Activated CD8-positive, alpha-beta T cell treated with anti-CD3 and anti-CD28 coated beads for 36 hours (primary cell): ENCODE results near the gene NME8. TPM values are rescaled to one million over a fixed set of nuclear protein-coding genes. Genes with fewer than 3 reads are reported as not detected.
"Not testable (repeated sequence)": the region's sequence is repeated elsewhere in the genome, so short reads cannot be mapped to it uniquely, and the experiment has no call there.

ENCODE experiments used
- ATAC-seq: fragments of 200-7000 bp; cut with Tn5 transposase; one replicate; pipeline ENCODE4 v1.10.0; 2021; ENCODE audit warnings: mild to moderate bottlenecking, moderate library complexity
- CTCF ChIA-PET: fragments of 350-600 bp; sonication (Branson Sonifier 250); formaldehyde crosslinking; loops from one replicate; lab custom pipeline; 2021; ENCODE audit warnings: antibody characterized with exemption; lab: Charles Lee
- POLR2A ChIA-PET: fragments of 350-600 bp; sonication (Branson Sonifier 250); formaldehyde crosslinking; loops from one replicate; lab custom pipeline; 2021; ENCODE audit warnings: antibody characterized with exemption; lab: Charles Lee
- DNase-seq: peaks from one replicate; pipeline ENCODE4 v3.0.0-alpha.2; 2020
- H3K27ac Mint-ChIP-seq: one replicate; pipeline ENCODE4 v1.8.0; 2021; ENCODE audit warnings: mild to moderate bottlenecking, mixed read lengths
- H3K27me3 Mint-ChIP-seq: one replicate; pipeline ENCODE4 v1.8.0; 2021; ENCODE audit warnings: mixed read lengths
- H3K36me3 Mint-ChIP-seq: one replicate; pipeline ENCODE4 v1.8.0; 2021; ENCODE audit warnings: low read depth, mixed read lengths
- H3K4me1 Mint-ChIP-seq: one replicate; pipeline ENCODE4 v1.8.0; 2021; ENCODE audit warnings: low read depth, mixed read lengths
- H3K4me3 Mint-ChIP-seq: one replicate; pipeline ENCODE4 v1.8.0; 2021; ENCODE audit warnings: mild to moderate bottlenecking, moderate library complexity, mixed read lengths
- H3K9me3 Mint-ChIP-seq: one replicate; pipeline ENCODE4 v1.8.0; 2021; ENCODE audit warnings: mixed read lengths
- CTCF ChIP-seq: fragments of 200-600 bp; IDR thresholded peaks from one replicate; pipeline ENCODE4 v1.8.0; 2022; ENCODE audit warnings: antibody characterized with exemption, mild to moderate bottlenecking
- intact Hi-C: fragments of 100-400 bp; cut with micrococcal nuclease; formaldehyde crosslinking; loops from one replicate; pipeline ENCODE4 v1.10.0; 2022
- total RNA-seq, 2 experiments: library from RNA; stranded (reverse); gene quantifications; one replicate each; pipeline ENCODE4 v1.2.3, GENCODE V29; 2021

Gene NME8, protein sequence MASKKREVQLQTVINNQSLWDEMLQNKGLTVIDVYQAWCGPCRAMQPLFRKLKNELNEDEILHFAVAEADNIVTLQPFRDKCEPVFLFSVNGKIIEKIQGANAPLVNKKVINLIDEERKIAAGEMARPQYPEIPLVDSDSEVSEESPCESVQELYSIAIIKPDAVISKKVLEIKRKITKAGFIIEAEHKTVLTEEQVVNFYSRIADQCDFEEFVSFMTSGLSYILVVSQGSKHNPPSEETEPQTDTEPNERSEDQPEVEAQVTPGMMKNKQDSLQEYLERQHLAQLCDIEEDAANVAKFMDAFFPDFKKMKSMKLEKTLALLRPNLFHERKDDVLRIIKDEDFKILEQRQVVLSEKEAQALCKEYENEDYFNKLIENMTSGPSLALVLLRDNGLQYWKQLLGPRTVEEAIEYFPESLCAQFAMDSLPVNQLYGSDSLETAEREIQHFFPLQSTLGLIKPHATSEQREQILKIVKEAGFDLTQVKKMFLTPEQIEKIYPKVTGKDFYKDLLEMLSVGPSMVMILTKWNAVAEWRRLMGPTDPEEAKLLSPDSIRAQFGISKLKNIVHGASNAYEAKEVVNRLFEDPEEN
- total RNA-seq = not detected

GRCh38 chr7:37848297-37848696 is at the start of gene NME8:
Gene NME8, plus strand, starts transcription at chr7:37848597. Its CDS starts 1,670 bp downstream, at chr7:37850267.
- CTCF ChIA-PET = no interaction called here
- ATAC-seq = no peak
- Mint-ChIP-seq H3K27me3 (peaks cover 9% of the 10 kb centered on the region), H3K27ac (no peak within 1 kb of the TSS), H3K4me1 (no peaks in the 10 kb centered on the region), H3K4me3 (no peak within 1 kb of the TSS), H3K36me3 (no peaks in the 10 kb centered on the region), H3K9me3 (no peaks in the 10 kb centered on the region)
- no peak for DNase-seq
- POLR2A ChIA-PET = no interaction called here
- TF ChIP-seq CTCF = no peak
- intact Hi-C loops = no loop called here

DNA sequence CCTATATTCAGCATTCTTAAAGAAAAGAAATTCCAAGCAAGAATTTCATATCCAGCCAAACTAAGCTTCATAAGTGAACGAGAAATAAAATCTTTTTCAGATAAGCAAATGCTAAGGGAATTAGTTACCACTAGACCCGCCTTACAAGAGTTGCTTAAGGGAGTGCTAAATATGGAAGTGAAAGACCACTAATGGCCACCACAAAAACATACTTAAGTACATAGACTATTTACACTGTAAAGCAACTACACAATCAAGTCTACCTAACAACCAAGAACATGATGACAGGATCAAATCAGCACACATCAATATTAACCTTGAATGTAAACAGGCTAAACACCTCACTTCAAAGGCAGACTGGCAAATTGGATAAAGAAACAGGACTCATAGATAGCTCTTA is 42.2 kb upstream of the NME8 start:
- no peak for TF ChIP-seq CTCF
- ATAC-seq (no peak), DNase-seq (no peak)
- no peak overlapping the region for H3K27ac Mint-ChIP-seq
- H3K9me3 Mint-ChIP-seq = no peaks in the 10 kb centered on the region
- H3K36me3 Mint-ChIP-seq = no peaks in the 10 kb centered on the region
- POLR2A ChIA-PET = no interaction called here
- no peaks in the 10 kb centered on the region for H3K4me1 Mint-ChIP-seq
- no peak overlapping the region for H3K4me3 Mint-ChIP-seq
- CTCF ChIA-PET = interaction anchor here (0.9 kb wide), 1 partner anchor 27 kb away, joined by 4 read pairs; no protein-coding TSS in a partner anchor
- intact Hi-C loops = no loop called here
- peaks cover 18% of the 10 kb centered on the region for H3K27me3 Mint-ChIP-seq

DNA sequence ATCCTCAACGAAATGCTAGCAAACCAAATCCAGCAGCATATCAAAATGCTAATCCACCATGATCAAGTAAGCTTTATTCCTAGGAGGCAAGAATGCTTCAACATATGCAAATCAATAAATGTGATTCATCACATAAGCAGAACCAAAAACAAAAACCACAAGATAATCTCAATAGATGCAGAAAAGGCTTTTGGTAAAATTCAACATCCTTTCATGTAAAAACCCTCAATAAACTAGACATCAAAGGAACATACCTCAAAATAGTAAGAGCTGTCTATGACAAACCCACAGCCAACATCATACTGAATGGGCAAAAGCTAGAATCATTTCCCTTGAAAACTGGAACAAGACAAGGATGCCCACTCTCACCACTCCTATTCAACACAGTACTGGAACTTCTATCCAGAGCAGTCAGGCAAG is 36.2 kb upstream of the NME8 start:
- H3K27ac Mint-ChIP-seq, H3K4me1 Mint-ChIP-seq, POLR2A ChIA-PET, intact Hi-C loops, H3K4me3 Mint-ChIP-seq, H3K36me3 Mint-ChIP-seq, DNase-seq, ATAC-seq, CTCF ChIA-PET, H3K27me3 Mint-ChIP-seq, H3K9me3 Mint-ChIP-seq: not testable (repeated sequence)

GRCh38 chr7:37815671-37816371 is 32.6 kb upstream of the NME8 start:
- ChIA-PET POLR2A (interaction anchor here (0.6 kb wide), 1 partner anchor 86 kb away, joined by 3 read pairs; no protein-coding TSS in a partner anchor), CTCF (interaction anchor here (1.1 kb wide), 1 partner anchor 531 kb away, joined by 3 read pairs; no protein-coding TSS in a partner anchor)
- no peak overlapping the region for H3K27ac Mint-ChIP-seq
- peaks cover 1% of the 10 kb centered on the region for H3K4me1 Mint-ChIP-seq
- no peaks in the 10 kb centered on the region for H3K9me3 Mint-ChIP-seq
- TF ChIP-seq CTCF = no peak
- no peak overlapping the region for H3K4me3 Mint-ChIP-seq
- H3K27me3 Mint-ChIP-seq = no peaks in the 10 kb centered on the region
- DNase-seq (no peak), ATAC-seq (no peak)
- no peaks in the 10 kb centered on the region for H3K36me3 Mint-ChIP-seq
- intact Hi-C loops = no loop called here

DNA sequence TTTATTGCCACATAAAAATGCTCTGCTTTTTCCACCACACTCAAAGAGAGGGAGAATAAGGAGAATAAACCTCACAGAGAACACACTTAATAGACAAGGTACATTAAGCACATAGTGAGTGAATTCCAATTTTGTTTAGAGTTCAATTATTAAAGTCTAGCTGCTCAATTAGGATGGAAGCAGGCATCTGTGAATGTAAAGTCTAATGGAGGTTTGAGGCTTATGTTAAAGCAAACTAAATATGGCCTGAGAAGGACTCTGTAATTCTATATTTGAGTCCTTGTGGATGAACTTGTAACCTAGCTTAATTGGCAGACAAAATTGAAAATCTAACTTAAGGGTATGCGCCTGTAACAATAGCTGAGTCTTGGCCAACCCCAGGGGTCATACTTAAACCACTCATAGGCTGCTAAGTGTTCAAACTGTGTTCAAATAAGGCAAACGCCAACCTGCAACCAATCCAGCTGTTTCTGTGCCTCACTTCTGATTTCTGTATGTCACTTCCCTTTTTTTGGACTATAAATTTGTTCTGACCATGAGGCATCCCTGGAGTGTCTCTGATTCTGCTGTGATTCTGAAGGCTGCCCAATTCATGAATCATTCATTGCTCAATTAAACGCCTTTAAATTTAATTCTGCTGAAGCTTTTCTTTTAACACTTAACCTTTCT is 31.3 kb upstream of the NME8 start:
- Mint-ChIP-seq H3K27ac (no peak overlapping the region), H3K27me3 (no peaks in the 10 kb centered on the region), H3K4me3 (no peak overlapping the region), H3K9me3 (no peaks in the 10 kb centered on the region), H3K4me1 (peaks cover 1% of the 10 kb centered on the region), H3K36me3 (no peaks in the 10 kb centered on the region)
- ChIA-PET CTCF (interaction anchor here (1.0 to 1.1 kb wide), 2 partner anchors 17 to 532 kb away, joined by 3 read pairs; no protein-coding TSS in a partner anchor), POLR2A (no interaction called here)
- intact Hi-C loops = no loop called here
- ATAC-seq (no peak), DNase-seq (no peak)
- no peak for TF ChIP-seq CTCF
